Measurements from ENCODE around the gene NCAPG2.

NCAPG2 gene

GRCh38 chr7:158704524-158705233, at the start of gene NCAPG2:
Gene NCAPG2, minus strand, starts transcription at chr7:158704804. Its CDS starts 2,905 bp downstream, at chr7:158701899.
- intact Hi-C loops (cut with DNase I): loop anchor here (1.0 to 10.0 kb wide), 2 partner anchors 125 to 150 kb away; partner anchors contain the start of genes DYNC2I1 and ESYT2
- peak; percentile 93 to 100 (median 96) for DNase-seq

GRCh38 chr7:158753900-158754299, 49.3 kb upstream of the NCAPG2 start:
- no peak for DNase-seq
- intact Hi-C loops (cut with DNase I): no loop called here

GRCh38 chr7:158751751-158752150, 47.1 kb upstream of the NCAPG2 start:
- no peak for DNase-seq
- intact Hi-C loops (cut with DNase I): no loop called here

- no peak for DNase-seq
- intact Hi-C loops (cut with DNase I): no loop called here
Observed at GRCh38 chr7:158751199-158751598, 46.6 kb upstream of the NCAPG2 start.

- intact Hi-C loops (cut with DNase I): no loop called here
Observed at GRCh38 chr7:158750702-158751101, 46.1 kb upstream of the NCAPG2 start.

GRCh38 chr7:158749396-158749795, 44.8 kb upstream of the NCAPG2 start:
- intact Hi-C loops (cut with DNase I): no loop called here

More at GRCh38 chr7:158750702-158751101, 46.1 kb upstream of the NCAPG2 start:
- DNase-seq: no peak

GRCh38 chr7:158748335-158748734, 43.7 kb upstream of the NCAPG2 start:
- intact Hi-C loops (cut with DNase I): no loop called here
- DNase-seq: no peak

More at GRCh38 chr7:158749396-158749795, 44.8 kb upstream of the NCAPG2 start:
- DNase-seq: no peak

- intact Hi-C loops (cut with DNase I): no loop called here
Observed at GRCh38 chr7:158747408-158747807, 42.8 kb upstream of the NCAPG2 start.

GRCh38 chr7:158746957-158747356, 42.4 kb upstream of the NCAPG2 start:
- DNase-seq: no peak
- intact Hi-C loops (cut with DNase I): no loop called here

More at GRCh38 chr7:158747408-158747807, 42.8 kb upstream of the NCAPG2 start:
- no peak for DNase-seq

- intact Hi-C loops (cut with DNase I): no loop called here
- no peak for DNase-seq
Observed at GRCh38 chr7:158745057-158745715, 40.6 kb upstream of the NCAPG2 start.

GRCh38 chr7:158744070-158744469, 39.5 kb upstream of the NCAPG2 start:
- intact Hi-C loops (cut with DNase I): no loop called here
- no peak for DNase-seq

GRCh38 chr7:158743219-158743618, 38.6 kb upstream of the NCAPG2 start:
- intact Hi-C loops (cut with DNase I): no loop called here
- DNase-seq: no peak

GRCh38 chr7:158742065-158742821, 37.6 kb upstream of the NCAPG2 start:
- intact Hi-C loops (cut with DNase I): no loop called here
- DNase-seq: no peak

- no peak for DNase-seq
- intact Hi-C loops (cut with DNase I): no loop called here
Observed at GRCh38 chr7:158741294-158741666, 36.7 kb upstream of the NCAPG2 start.

- DNase-seq: no peak
- intact Hi-C loops (cut with DNase I): no loop called here
Observed at GRCh38 chr7:158740657-158741293, 36.2 kb upstream of the NCAPG2 start.

GRCh38 chr7:158740013-158740656, 35.5 kb upstream of the NCAPG2 start:
- intact Hi-C loops (cut with DNase I): no loop called here
- no peak for DNase-seq

- no peak for DNase-seq
- intact Hi-C loops (cut with DNase I): no loop called here
Observed at GRCh38 chr7:158738841-158739240, 34.2 kb upstream of the NCAPG2 start.

- DNase-seq: no peak
- intact Hi-C loops (cut with DNase I): no loop called here
Observed at GRCh38 chr7:158737064-158737695, 32.6 kb upstream of the NCAPG2 start.

GRCh38 chr7:158735935-158736334, 31.3 kb upstream of the NCAPG2 start:
- DNase-seq: no peak
- intact Hi-C loops (cut with DNase I): no loop called here

- no peak for DNase-seq
- intact Hi-C loops (cut with DNase I): no loop called here
Observed at GRCh38 chr7:158734861-158735260, 30.3 kb upstream of the NCAPG2 start.

All from posterior cingulate gyrus (tissue), 11 donors.